ENCODE measurements around the gene OTP.

Gene OTP

DNA sequence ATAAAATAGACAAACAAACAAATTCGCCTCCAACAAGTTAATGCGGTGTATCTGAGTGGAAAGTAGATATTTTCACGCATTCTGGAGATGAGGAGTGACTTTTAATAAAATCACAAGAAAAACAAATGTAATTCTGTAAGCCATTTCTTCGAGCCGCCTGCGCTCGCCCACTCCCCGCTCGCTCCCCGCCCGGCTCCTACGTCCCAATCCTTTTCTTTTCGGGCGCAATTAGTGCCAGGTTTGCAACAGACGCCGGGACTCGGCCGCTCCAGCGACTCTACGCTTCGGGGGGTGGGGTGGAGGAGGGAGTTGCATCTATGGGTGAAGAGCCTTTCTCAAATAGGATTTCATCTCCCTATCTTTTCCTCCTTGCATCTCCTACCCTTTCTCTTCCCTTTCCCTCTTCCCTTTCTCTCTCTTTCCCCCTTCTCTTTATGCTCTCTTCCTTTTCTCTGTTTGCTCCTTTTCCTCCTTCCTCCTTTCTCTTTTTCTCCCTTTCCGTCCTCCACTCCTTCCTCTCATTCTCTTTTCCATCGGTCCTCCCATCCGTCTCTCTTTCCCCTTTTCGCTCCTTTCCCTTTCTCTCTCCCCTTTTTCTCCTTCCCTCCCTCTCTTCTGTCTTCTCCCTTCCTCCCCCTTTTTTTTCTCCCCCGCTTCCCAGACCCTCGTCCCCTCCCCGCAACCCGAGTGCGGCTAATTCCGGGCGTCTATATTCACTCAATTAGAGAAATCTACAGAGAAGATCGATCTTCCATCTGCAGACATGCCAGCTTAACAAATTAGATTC, 6.1 kb upstream of the OTP start:
- Histone ChIP-seq H3K9ac (ENCODE audit: low read length) (no peak overlapping the region), H3K14ac (ENCODE audit: low read length) (no peak overlapping the region), H4K91ac (ENCODE audit: low read depth, low read length) (no peak overlapping the region), H3K4ac (ENCODE audit: low read depth, low read length) (no peak overlapping the region), H3K27ac (ENCODE audit: low read depth, low read length) (no peak overlapping the region), H3K18ac (ENCODE audit: low read length) (no peak overlapping the region), H3K27me3 (ENCODE audit: insufficient read depth, low read length) (peaks cover 66% of the 10 kb centered on the region), H3K79me2 (ENCODE audit: control insufficient read depth, insufficient read depth, low read length, poor library complexity) (no peaks in the 10 kb centered on the region), H2AK5ac (ENCODE audit: low read length) (no peak overlapping the region), H3K4me3 (ENCODE audit: low read depth, low read length) (no peak overlapping the region), H3K79me1 (ENCODE audit: low read length) (no peaks in the 10 kb centered on the region), H3K36me3 (ENCODE audit: control insufficient read depth in 1 of 2, insufficient read depth in 2 of 2, low read length in 2 of 2) (no peaks in the 10 kb centered on the region), H3K4me2 (ENCODE audit: low read length) (no peak overlapping the region), H3K4me1 (ENCODE audit: control insufficient read depth in 1 of 2, insufficient read depth in 2 of 2, low read length in 2 of 2) (peaks cover 0 to 4% of the 10 kb centered on the region in 2 experiments), H3K23ac (ENCODE audit: low read length) (no peak overlapping the region), H2BK120ac (ENCODE audit: insufficient read depth, low read length, poor library complexity) (no peak overlapping the region), H2AFZ (ENCODE audit: insufficient read depth, low read length, poor library complexity) (no peak overlapping the region), H3K9me3 (ENCODE audit: insufficient read depth, low read depth, low read length) (peaks cover 6% of the 10 kb centered on the region), H2BK12ac (ENCODE audit: low read length) (no peak overlapping the region), H4K8ac (ENCODE audit: low read depth, low read length) (no peak overlapping the region), H4K12ac (ENCODE audit: low read depth, low read length) (no peak overlapping the region), H2BK5ac (ENCODE audit: low read depth, low read length, poor library complexity) (no peak overlapping the region)
- no peak for DNase-seq
- no CpG with 5 or more reads among the region's 33 CpGs for WGBS (ENCODE audit: extremely low coverage, insufficient coverage, insufficient read length)

DNA sequence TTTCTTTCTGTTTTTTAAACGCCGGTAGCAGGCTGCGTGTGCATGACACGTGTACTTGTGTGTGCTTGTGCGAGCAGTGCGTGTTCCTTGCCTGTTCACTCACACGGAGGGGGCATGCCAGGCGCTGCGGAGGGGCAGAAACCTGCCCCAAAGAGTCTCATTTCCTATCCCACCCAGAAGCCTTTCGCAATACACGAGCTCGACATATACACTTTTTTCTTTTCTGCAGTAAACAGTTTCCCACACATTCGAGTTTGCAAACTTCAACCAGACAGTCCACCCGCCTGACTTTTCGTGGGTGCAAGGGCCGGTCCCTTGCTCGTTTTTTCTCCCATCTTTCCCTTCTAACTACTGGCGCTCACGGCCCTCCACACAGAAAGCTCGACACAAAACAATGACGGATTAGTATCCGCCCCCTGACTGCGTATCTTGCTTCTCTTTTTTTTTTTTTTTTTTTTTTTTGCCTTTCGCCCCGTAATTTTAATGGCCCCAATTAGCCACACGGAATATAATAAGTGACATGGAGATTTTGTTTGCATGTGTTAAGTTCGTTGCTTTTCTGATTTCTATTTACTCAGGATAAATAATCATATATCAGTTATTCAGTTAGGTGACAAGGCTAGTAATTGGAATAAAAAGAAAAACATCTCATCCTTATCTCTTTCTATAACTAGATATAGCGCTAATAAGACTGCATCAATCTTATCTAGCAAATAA, 5.3 kb upstream of the OTP start:
- Histone ChIP-seq H3K79me1 (ENCODE audit: low read length) (no peaks in the 10 kb centered on the region), H3K14ac (ENCODE audit: low read length) (no peak overlapping the region), H4K12ac (ENCODE audit: low read depth, low read length) (no peak overlapping the region), H3K18ac (ENCODE audit: low read length) (no peak overlapping the region), H3K27ac (ENCODE audit: low read depth, low read length) (no peak overlapping the region), H2AFZ (ENCODE audit: insufficient read depth, low read length, poor library complexity) (no peak overlapping the region), H4K8ac (ENCODE audit: low read depth, low read length) (no peak overlapping the region), H3K9me3 (ENCODE audit: insufficient read depth, low read depth, low read length) (peaks cover 6% of the 10 kb centered on the region), H3K36me3 (ENCODE audit: control insufficient read depth in 1 of 2, insufficient read depth in 2 of 2, low read length in 2 of 2) (no peaks in the 10 kb centered on the region), H3K4me1 (ENCODE audit: control insufficient read depth in 1 of 2, insufficient read depth in 2 of 2, low read length in 2 of 2) (peaks cover 3 to 7% of the 10 kb centered on the region in 2 experiments), H2AK5ac (ENCODE audit: low read length) (no peak overlapping the region), H2BK12ac (ENCODE audit: low read length) (no peak overlapping the region), H3K27me3 (ENCODE audit: insufficient read depth, low read length) (peaks cover 72% of the 10 kb centered on the region), H3K4me3 (ENCODE audit: low read depth, low read length) (no peak overlapping the region), H3K4ac (ENCODE audit: low read depth, low read length) (no peak overlapping the region), H3K79me2 (ENCODE audit: control insufficient read depth, insufficient read depth, low read length, poor library complexity) (no peaks in the 10 kb centered on the region), H3K9ac (ENCODE audit: low read length) (no peak overlapping the region), H2BK120ac (ENCODE audit: insufficient read depth, low read length, poor library complexity) (no peak overlapping the region), H4K91ac (ENCODE audit: low read depth, low read length) (no peak overlapping the region), H3K4me2 (ENCODE audit: low read length) (peak overlapping the region; percentile 1), H3K23ac (ENCODE audit: low read length) (no peak overlapping the region), H2BK5ac (ENCODE audit: low read depth, low read length, poor library complexity) (no peak overlapping the region)
- no peak for DNase-seq
- no CpG with 5 or more reads among the region's 28 CpGs for WGBS (ENCODE audit: extremely low coverage, insufficient coverage, insufficient read length)

DNA sequence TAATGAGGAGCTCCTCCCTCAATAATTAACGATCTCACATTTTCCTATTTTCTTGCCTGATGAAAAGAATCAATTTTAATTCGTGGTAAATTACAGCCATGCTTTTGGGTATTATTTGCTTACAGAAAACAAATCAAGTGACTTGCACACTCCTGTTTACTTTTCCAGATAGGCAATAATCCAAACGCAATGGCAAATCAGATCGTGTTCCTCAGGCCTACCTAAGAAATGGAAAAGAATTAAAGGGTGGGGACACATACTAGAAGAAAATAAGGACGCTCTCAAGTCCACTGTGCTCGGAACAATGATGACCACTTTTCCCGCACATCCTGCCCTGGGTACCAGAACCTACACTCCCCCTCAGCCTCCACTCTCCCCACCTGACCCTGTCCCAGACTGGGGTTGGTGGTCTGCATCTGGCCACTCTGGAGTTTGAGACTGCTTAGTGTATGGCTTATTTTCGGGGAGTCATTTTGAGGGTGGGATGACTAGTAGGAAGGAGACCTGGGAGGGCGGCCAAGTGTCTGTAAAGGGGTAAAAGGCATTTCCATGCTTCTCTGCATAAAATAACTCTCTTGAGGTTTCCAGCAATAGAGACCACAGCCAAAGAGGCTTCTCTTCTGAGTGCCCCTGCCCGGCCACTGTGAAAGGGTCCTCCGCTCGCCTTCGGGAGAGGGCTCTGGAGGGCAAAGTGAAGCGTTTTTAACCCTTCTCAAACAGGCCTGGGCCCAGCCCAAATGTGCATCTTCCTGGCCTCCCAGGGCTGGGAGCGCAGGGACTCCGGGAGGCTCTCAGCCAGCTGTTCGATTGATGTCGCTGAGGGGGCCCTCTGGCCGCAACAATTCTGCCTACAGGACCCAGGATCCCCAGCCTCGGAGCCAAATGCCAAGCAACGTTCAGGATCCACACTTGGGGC, 4.5 kb upstream of the OTP start:
- H3K79me2 ChIP-seq (ENCODE audit: control insufficient read depth, insufficient read depth, low read length, poor library complexity) = no peaks in the 10 kb centered on the region
- H3K14ac ChIP-seq (ENCODE audit: low read length) = no peak overlapping the region
- H3K9me3 ChIP-seq (ENCODE audit: insufficient read depth, low read depth, low read length) = peaks cover 5% of the 10 kb centered on the region
- no peak overlapping the region for H4K91ac ChIP-seq (ENCODE audit: low read depth, low read length)
- no peak overlapping the region for H3K9ac ChIP-seq (ENCODE audit: low read length)
- no peak overlapping the region for H2BK120ac ChIP-seq (ENCODE audit: insufficient read depth, low read length, poor library complexity)
- no peak overlapping the region for H2AK5ac ChIP-seq (ENCODE audit: low read length)
- H3K4me2 ChIP-seq (ENCODE audit: low read length) = no peak overlapping the region
- no peak overlapping the region for H2BK5ac ChIP-seq (ENCODE audit: low read depth, low read length, poor library complexity)
- no peak overlapping the region for H3K23ac ChIP-seq (ENCODE audit: low read length)
- no peaks in the 10 kb centered on the region for H3K36me3 ChIP-seq (ENCODE audit: control insufficient read depth in 1 of 2, insufficient read depth in 2 of 2, low read length in 2 of 2)
- H3K18ac ChIP-seq (ENCODE audit: low read length) = no peak overlapping the region
- DNase-seq = no peak
- no peak overlapping the region for H2BK12ac ChIP-seq (ENCODE audit: low read length)
- peaks cover 3 to 11% of the 10 kb centered on the region in 2 experiments for H3K4me1 ChIP-seq (ENCODE audit: control insufficient read depth in 1 of 2, insufficient read depth in 2 of 2, low read length in 2 of 2)
- H2AFZ ChIP-seq (ENCODE audit: insufficient read depth, low read length, poor library complexity) = no peak overlapping the region
- no peak overlapping the region for H4K12ac ChIP-seq (ENCODE audit: low read depth, low read length)
- peaks cover 76% of the 10 kb centered on the region for H3K27me3 ChIP-seq (ENCODE audit: insufficient read depth, low read length)
- H3K4ac ChIP-seq (ENCODE audit: low read depth, low read length) = no peak overlapping the region
- no peak overlapping the region for H3K4me3 ChIP-seq (ENCODE audit: low read depth, low read length)
- H4K8ac ChIP-seq (ENCODE audit: low read depth, low read length) = no peak overlapping the region
- no peaks in the 10 kb centered on the region for H3K79me1 ChIP-seq (ENCODE audit: low read length)
- no CpG with 5 or more reads among the region's 21 CpGs for WGBS (ENCODE audit: extremely low coverage, insufficient coverage, insufficient read length)
- no peak overlapping the region for H3K27ac ChIP-seq (ENCODE audit: low read depth, low read length)

DNA sequence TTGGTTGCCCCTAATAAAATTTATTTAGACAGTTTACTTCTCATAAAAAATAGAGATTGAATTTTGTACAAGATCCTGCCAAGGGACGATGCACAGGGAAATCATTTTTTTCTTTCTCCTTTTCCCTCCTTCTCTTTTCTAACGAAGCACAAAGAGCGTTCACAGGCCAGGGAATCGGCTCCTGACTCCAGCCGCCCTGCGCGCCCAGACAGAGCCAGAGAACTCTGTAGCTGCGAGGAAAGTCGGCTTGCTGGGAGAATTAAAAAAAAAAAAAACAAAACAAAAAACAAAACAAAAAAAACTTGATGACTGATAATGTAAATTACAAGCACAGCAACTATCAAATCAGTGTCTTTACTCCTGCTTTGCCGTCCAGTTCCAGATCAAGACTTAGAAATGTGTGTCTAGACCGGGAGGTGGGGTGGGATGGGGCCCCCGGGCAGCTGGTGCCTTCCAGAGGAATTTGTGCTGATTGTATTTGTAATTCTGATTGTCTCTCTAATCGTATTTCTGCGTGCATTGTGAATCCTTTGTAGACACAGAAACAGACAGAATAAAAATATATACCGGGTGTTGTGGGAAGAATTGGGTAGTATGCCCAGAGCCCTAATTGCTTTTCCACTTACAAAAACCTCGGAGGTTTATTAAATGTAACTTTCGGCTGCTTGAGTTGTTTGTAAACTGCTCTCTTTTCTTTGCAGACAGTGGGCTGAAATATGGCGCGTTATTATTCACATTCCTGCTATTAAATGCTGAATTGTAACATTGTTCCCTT, 3.6 kb upstream of the OTP start:
- Histone ChIP-seq H2BK12ac (ENCODE audit: low read length) (no peak overlapping the region), H2BK5ac (ENCODE audit: low read depth, low read length, poor library complexity) (no peak overlapping the region), H3K79me2 (ENCODE audit: control insufficient read depth, insufficient read depth, low read length, poor library complexity) (no peaks in the 10 kb centered on the region), H3K18ac (ENCODE audit: low read length) (no peak overlapping the region), H3K9me3 (ENCODE audit: insufficient read depth, low read depth, low read length) (peaks cover 4% of the 10 kb centered on the region), H3K4ac (ENCODE audit: low read depth, low read length) (no peak overlapping the region), H3K36me3 (ENCODE audit: control insufficient read depth in 1 of 2, insufficient read depth in 2 of 2, low read length in 2 of 2) (no peaks in the 10 kb centered on the region), H3K4me3 (ENCODE audit: low read depth, low read length) (no peak overlapping the region), H4K12ac (ENCODE audit: low read depth, low read length) (no peak overlapping the region), H2BK120ac (ENCODE audit: insufficient read depth, low read length, poor library complexity) (no peak overlapping the region), H2AFZ (ENCODE audit: insufficient read depth, low read length, poor library complexity) (no peak overlapping the region), H2AK5ac (ENCODE audit: low read length) (no peak overlapping the region), H3K9ac (ENCODE audit: low read length) (no peak overlapping the region), H3K4me1 (ENCODE audit: control insufficient read depth in 1 of 2, insufficient read depth in 2 of 2, low read length in 2 of 2) (peaks cover 3 to 11% of the 10 kb centered on the region in 2 experiments), H3K27ac (ENCODE audit: low read depth, low read length) (no peak overlapping the region), H3K23ac (ENCODE audit: low read length) (no peak overlapping the region), H3K4me2 (ENCODE audit: low read length) (no peak overlapping the region), H4K8ac (ENCODE audit: low read depth, low read length) (no peak overlapping the region), H3K14ac (ENCODE audit: low read length) (no peak overlapping the region), H3K27me3 (ENCODE audit: insufficient read depth, low read length) (peaks cover 83% of the 10 kb centered on the region), H3K79me1 (ENCODE audit: low read length) (no peaks in the 10 kb centered on the region), H4K91ac (ENCODE audit: low read depth, low read length) (no peak overlapping the region)
- WGBS (ENCODE audit: extremely low coverage, insufficient coverage, insufficient read length) = no CpG with 5 or more reads among the region's 19 CpGs
- no peak for DNase-seq

Measured in trophoblast cell (in vitro differentiated cells and primary cell).